Fibroblast of skin of left quadriceps (primary cell): ENCODE data around the gene ACOT6.
"Not testable (repeated sequence)": the region's sequence is repeated elsewhere in the genome, so short reads cannot be mapped to it uniquely, and the experiment has no call there.

Experiments
- DNase-seq, 2 experiments: peaks; one replicate each; pipeline ENCODE4 v3.0.0-alpha.2; 2013; ENCODE audit warnings: low read depth in 2 of 2

ACOT6 gene

DNA sequence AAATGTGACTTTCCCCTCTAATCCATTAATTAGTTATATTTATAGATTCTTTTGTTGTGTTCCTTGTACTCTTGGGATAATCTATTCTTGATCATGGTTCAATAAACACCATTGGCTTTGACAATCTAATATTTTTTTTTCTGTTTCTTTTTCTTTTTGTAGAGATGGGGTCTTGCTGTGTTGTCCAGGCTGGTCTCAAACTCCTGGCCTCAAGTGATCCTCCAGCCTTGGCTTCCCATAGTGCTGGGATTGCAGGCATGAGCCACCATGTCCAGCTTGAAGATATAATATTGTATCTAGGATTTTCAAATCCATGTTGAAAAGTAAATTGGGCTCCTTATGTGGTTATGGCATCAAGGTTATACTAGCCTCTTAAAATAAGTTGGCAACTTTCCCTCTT lies 38.7 kb downstream of the ACOT6 start:
- DNase-seq, result no peak

DNA sequence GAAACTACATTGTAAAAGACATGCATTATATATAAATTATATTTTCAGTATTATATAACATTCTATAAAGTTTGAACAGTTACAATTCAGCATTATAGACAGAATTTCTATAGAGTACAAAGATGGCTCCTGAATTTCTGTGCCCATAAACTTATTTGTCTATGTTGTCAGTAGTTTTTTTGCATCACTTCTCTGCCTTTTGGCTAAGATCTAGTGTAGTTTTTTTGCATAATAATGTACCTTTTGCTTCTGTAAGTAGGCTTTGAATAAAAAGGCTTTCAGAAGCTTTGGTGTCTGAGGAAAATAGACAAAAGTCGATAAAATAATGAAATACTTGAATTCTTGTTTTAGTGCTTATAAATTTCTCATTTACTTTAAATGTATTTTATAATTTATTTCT lies 43.5 kb downstream of the ACOT6 start:
- no peak for DNase-seq

DNA sequence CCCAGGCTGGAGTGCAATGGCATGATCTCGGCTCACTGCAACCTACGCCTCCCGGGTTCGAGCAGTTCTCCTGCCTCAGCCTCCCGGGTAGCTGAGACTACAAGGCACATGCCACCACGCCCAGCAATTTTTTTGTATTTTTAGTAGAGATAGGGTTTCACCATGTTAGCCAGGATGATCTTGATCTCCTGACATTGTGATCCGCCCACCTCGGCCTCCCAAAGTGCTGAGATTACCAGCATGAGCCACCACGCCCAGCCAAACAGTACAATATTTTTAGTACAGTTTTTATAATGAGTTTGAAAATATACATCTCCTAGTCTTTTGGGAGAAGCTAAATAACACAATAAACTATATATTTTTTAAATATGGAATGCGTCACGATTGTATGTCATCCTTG lies 46.9 kb downstream of the ACOT6 start:
- DNase-seq, result not testable (repeated sequence)

DNA sequence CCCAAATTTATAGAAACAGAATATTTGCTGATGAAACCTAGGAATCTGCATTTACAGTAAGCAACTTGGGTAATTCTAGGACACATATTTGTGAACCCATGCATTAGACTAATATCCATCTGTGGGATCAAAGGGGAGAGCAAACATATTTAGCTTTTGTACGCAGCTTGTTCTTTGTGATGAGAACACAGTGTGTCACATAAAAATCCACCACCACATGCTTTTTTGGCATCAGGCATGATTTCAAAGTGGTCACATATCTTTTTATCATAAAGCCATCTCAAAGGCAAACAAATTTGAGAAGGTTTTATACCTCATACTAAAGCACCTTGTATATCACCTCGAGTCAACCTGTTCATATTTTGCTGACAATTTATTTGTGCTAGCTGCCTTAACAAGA lies 48.2 kb downstream of the ACOT6 start:
- no peak for DNase-seq

DNA sequence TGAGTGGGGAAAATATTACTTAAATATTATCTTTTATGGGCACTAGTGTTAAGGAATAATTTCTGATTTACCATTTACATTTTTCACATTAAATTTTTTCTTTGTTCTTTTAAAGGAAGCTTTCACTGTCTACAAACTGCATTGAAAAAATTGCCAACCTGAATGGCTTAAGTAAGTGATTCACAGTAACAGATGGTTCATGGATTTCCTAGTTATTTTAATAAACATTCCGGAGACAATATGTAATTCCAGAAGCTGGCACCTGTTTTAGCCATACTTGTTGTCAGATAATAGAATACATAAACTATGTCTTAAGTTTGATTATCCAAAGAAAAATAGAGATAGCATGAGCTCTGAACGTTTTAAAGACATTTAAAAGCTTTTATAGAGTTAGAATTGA lies 49.6 kb downstream of the ACOT6 start:
- no peak for DNase-seq

DNA sequence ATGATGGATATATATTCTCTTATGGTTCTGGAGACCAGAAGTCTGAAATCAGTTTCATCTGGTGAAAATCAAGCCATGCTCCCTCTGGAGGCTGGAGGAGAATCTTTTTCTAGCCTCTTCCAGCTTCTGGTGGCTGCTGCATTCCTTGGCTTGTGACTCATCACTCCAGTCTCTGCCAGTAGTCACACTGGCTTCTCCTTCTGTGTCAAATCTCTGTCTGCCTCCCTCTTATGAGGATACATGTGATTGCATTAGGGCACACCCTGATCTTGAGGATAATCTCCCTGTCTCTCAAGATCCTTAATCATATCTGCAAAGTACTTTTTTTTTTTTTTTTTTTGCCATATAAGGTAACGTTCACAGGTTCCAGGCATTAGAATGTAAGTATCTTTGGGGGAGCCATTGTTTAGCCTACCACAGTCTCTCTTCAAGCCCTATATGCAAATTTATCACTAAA lies 50.2 kb downstream of the ACOT6 start:
- DNase-seq, result peak; percentile 82

DNA sequence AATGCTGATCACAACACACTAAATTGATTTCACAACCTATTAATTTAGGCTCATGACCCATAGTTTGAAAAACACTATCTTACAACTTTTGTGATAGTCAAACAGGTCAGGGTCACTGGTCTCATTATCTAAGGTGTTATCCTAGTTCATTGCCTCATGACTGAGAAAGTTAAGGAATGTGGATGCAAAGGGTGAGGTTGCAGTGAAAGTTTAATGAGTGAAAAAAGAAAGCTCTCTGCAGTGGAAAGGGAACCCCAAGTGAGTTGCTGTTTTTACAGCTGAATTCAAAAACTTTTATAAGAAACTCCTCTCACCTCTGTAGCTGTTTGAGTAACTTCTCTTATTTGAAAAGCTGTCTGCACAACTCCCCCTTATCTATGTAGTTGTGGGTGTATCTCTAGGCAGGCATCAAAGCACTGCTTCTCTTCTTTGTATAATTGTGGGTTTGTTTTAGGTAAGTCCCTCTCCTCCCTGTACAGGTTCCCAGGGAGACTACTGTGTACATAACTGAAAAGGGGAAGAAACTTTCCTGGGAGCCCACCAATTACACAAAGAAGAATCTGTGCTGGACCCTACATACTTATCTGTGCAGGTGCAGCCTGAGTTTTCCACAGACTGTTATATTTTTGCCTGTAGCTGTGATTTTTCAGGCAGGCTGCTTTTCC lies 51.4 kb downstream of the ACOT6 start:
- DNase-seq, result no peak

DNA sequence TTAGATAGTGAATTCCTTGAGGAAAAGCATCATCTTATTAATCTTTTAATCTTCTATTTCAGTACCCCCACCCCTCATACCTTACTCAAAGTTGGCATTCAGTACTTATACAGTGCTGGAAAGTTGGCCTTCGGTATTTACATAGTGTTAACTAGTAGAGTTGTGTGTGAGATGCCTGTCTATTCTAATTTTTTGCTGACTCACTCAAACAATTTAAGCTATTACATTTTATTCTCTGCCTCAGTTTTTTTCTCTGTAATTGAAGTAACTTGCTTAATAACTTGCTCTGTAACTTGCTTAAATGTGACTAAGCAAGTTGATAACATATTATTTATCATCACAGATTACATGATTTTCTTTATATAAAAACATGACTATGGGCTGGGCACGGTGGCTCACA lies 52.8 kb downstream of the ACOT6 start:
- no peak for DNase-seq

DNA sequence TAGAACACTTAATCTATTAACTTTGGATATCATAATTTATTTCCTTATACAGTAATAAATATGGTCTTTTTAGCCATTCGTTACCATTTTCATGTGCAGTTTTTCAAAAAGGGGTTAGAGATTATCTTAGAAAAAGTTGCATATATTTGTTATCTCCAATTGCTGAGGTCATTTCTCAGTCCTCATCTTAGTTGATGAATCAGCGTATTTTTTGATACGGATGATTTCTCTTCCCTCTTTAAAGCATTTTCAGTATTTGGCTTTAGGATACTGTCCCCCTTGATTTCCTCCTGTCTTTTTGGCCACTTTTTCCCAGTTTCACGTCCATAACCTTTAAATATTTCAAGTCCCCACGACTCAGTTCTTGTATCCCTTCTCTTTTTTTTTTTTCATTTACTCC lies 54.3 kb downstream of the ACOT6 start:
- DNase-seq, result no peak

DNA sequence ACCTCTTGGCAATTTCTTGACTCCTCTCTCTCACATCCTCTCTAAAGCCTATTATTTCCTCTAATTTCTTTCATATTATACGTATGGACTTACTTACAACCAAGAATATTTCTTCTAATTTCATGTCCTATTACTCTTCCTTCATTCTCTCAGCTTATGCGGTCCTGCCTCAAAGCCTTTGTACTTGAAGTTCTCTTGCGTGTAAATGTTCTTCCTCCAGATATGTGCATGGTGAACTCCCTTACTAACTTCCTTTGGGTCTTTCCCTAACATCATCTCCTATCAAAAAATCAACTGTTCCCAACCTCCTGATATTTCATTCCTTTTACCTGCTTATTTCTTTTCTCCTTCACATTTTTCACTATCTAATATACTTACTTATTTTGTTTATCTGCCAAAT lies 55.5 kb downstream of the ACOT6 start:
- DNase-seq, result no peak
